ENCODE results near the gene SLC25A17.
"Not testable (repeated sequence)": the region's sequence is repeated elsewhere in the genome, so short reads cannot be mapped to it uniquely, and the experiment has no call there.

SLC25A17 gene

GRCh38 chr22:40818747-40819598, at the start of gene SLC25A17:
TSS of gene SLC25A17 (minus strand) at chr22:40819346. CDS start at chr22:40819248, 98 bp downstream.
- Histone ChIP-seq H3K9ac (ENCODE audit: low read depth, low read length) (peak within 1 kb of the TSS; percentile 82), H3K9me3 (ENCODE audit: control insufficient read depth, insufficient read depth, low read length) (no peaks in the 10 kb centered on the region), H3K4me1 (ENCODE audit: insufficient read depth, low read length) (peaks cover 13% of the 10 kb centered on the region), H3K36me3 (ENCODE audit: insufficient read depth, low read length) (peaks cover 5% of the 10 kb centered on the region; the same call in 1 of the 2 replicates)

GRCh38 chr22:40868379-40868778, 49.2 kb upstream of the SLC25A17 start:
- H3K36me3 ChIP-seq (ENCODE audit: insufficient read depth, low read length); H3K9me3 ChIP-seq (ENCODE audit: control insufficient read depth, insufficient read depth, low read length); H3K9ac ChIP-seq (ENCODE audit: low read depth, low read length); H3K4me1 ChIP-seq (ENCODE audit: insufficient read depth, low read length): not testable (repeated sequence)

GRCh38 chr22:40867109-40867508, 48.0 kb upstream of the SLC25A17 start:
- H3K9ac ChIP-seq (ENCODE audit: low read depth, low read length), result no peak overlapping the region
- H3K4me1 ChIP-seq (ENCODE audit: insufficient read depth, low read length), result no peaks in the 10 kb centered on the region
- H3K9me3 ChIP-seq (ENCODE audit: control insufficient read depth, insufficient read depth, low read length), result no peaks in the 10 kb centered on the region
- H3K36me3 ChIP-seq (ENCODE audit: insufficient read depth, low read length), result peaks cover 4% of the 10 kb centered on the region; the same call in 1 of the 2 replicates

- no peaks in the 10 kb centered on the region for H3K9me3 ChIP-seq (ENCODE audit: control insufficient read depth, insufficient read depth, low read length)
- H3K36me3 ChIP-seq (ENCODE audit: insufficient read depth, low read length), result no peaks in the 10 kb centered on the region; the same call in 1 of the 2 replicates
- H3K4me1 ChIP-seq (ENCODE audit: insufficient read depth, low read length), result 0 out of 2 replicates have a peak, but pooled peaks cover 7% of the 10 kb centered on the region
- no peak overlapping the region for H3K9ac ChIP-seq (ENCODE audit: low read depth, low read length)
These were observed 43.4 kb upstream of the SLC25A17 start for GRCh38 chr22:40862537-40862936.

- no peaks in the 10 kb centered on the region; the same call in 1 of the 2 replicates for H3K36me3 ChIP-seq (ENCODE audit: insufficient read depth, low read length)
- no peaks in the 10 kb centered on the region for H3K9me3 ChIP-seq (ENCODE audit: control insufficient read depth, insufficient read depth, low read length)
- H3K4me1 ChIP-seq (ENCODE audit: insufficient read depth, low read length), result 0 out of 2 replicates have a peak, but pooled peaks cover 7% of the 10 kb centered on the region
- H3K9ac ChIP-seq (ENCODE audit: low read depth, low read length), result no peak within 1 kb of the TSS
These were observed 42.9 kb upstream of the SLC25A17 start, which contains the start of gene DNAJB7 for GRCh38 chr22:40862013-40862412. TSS of gene DNAJB7 (minus strand) at chr22:40862113. CDS start at chr22:40861994, 119 bp downstream.

- H3K9ac ChIP-seq (ENCODE audit: low read depth, low read length), result peak overlapping the region; percentile 86
- peaks cover 22% of the 10 kb centered on the region for H3K4me1 ChIP-seq (ENCODE audit: insufficient read depth, low read length)
- no peaks in the 10 kb centered on the region for H3K9me3 ChIP-seq (ENCODE audit: control insufficient read depth, insufficient read depth, low read length)
- H3K36me3 ChIP-seq (ENCODE audit: insufficient read depth, low read length), result no peaks in the 10 kb centered on the region; the same call in 1 of the 2 replicates
These were observed 38.2 kb upstream of the SLC25A17 start for GRCh38 chr22:40857309-40857855.

- Histone ChIP-seq H3K4me1 (ENCODE audit: insufficient read depth, low read length) (peaks cover 22% of the 10 kb centered on the region), H3K36me3 (ENCODE audit: insufficient read depth, low read length) (no peaks in the 10 kb centered on the region; the same call in 1 of the 2 replicates), H3K9ac (ENCODE audit: low read depth, low read length) (peak within 1 kb of the TSS; percentile 86), H3K9me3 (ENCODE audit: control insufficient read depth, insufficient read depth, low read length) (no peaks in the 10 kb centered on the region)
These were observed 37.6 kb upstream of the SLC25A17 start, which contains the start of the genes ST13 and XPNPEP3 for GRCh38 chr22:40856513-40857308. TSS of gene ST13 (minus strand) at chr22:40856639. CDS start at chr22:40856540, 99 bp downstream. TSS of gene XPNPEP3 (plus strand) at chr22:40857148. CDS start at chr22:40857182, 34 bp downstream.

GRCh38 chr22:40855979-40856512, 36.9 kb upstream of the SLC25A17 start:
- Histone ChIP-seq H3K9ac (ENCODE audit: low read depth, low read length) (peak overlapping the region; percentile 86), H3K36me3 (ENCODE audit: insufficient read depth, low read length) (no peaks in the 10 kb centered on the region; the same call in 1 of the 2 replicates), H3K4me1 (ENCODE audit: insufficient read depth, low read length) (peaks cover 22% of the 10 kb centered on the region), H3K9me3 (ENCODE audit: control insufficient read depth, insufficient read depth, low read length) (no peaks in the 10 kb centered on the region)

- Histone ChIP-seq H3K9me3 (ENCODE audit: control insufficient read depth, insufficient read depth, low read length) (no peaks in the 10 kb centered on the region), H3K4me1 (ENCODE audit: insufficient read depth, low read length) (peaks cover 22% of the 10 kb centered on the region), H3K36me3 (ENCODE audit: insufficient read depth, low read length) (no peaks in the 10 kb centered on the region; the same call in 1 of the 2 replicates), H3K9ac (ENCODE audit: low read depth, low read length) (peak overlapping the region; percentile 86)
These were observed 36.2 kb upstream of the SLC25A17 start for GRCh38 chr22:40855071-40855978.

- H3K9me3 ChIP-seq (ENCODE audit: control insufficient read depth, insufficient read depth, low read length), result no peaks in the 10 kb centered on the region
- no peaks in the 10 kb centered on the region for H3K36me3 ChIP-seq (ENCODE audit: insufficient read depth, low read length)
- H3K9ac ChIP-seq (ENCODE audit: low read depth, low read length), result 0 out of 2 replicates have a peak overlapping the region, but pooled peaks have one; percentile 14
- peaks cover 22% of the 10 kb centered on the region for H3K4me1 ChIP-seq (ENCODE audit: insufficient read depth, low read length)
These were observed 34.8 kb upstream of the SLC25A17 start for GRCh38 chr22:40853961-40854360.

- Histone ChIP-seq H3K4me1 (ENCODE audit: insufficient read depth, low read length) (peaks cover 22% of the 10 kb centered on the region), H3K9me3 (ENCODE audit: control insufficient read depth, insufficient read depth, low read length) (no peaks in the 10 kb centered on the region), H3K9ac (ENCODE audit: low read depth, low read length) (no peak overlapping the region), H3K36me3 (ENCODE audit: insufficient read depth, low read length) (no peaks in the 10 kb centered on the region)
These were observed 34.2 kb upstream of the SLC25A17 start for GRCh38 chr22:40853333-40853732.

GRCh38 chr22:40845816-40846215, 26.7 kb upstream of the SLC25A17 start:
- not testable (repeated sequence) for H3K36me3 ChIP-seq (ENCODE audit: insufficient read depth, low read length)

GRCh38 chr22:40844951-40845350, 25.8 kb upstream of the SLC25A17 start:
- peaks cover 12% of the 10 kb centered on the region for H3K36me3 ChIP-seq (ENCODE audit: insufficient read depth, low read length)
- H3K4me1 ChIP-seq (ENCODE audit: insufficient read depth, low read length), result no peaks in the 10 kb centered on the region
- no peak overlapping the region for H3K9ac ChIP-seq (ENCODE audit: low read depth, low read length)
- no peaks in the 10 kb centered on the region for H3K9me3 ChIP-seq (ENCODE audit: control insufficient read depth, insufficient read depth, low read length)

More at GRCh38 chr22:40845816-40846215, 26.7 kb upstream of the SLC25A17 start:
- H3K9me3 ChIP-seq (ENCODE audit: control insufficient read depth, insufficient read depth, low read length); H3K4me1 ChIP-seq (ENCODE audit: insufficient read depth, low read length); H3K9ac ChIP-seq (ENCODE audit: low read depth, low read length): not testable (repeated sequence)
